Fibroblast of peridontal ligament (primary cell): ENCODE data around the gene ENG.
"Not testable (repeated sequence)": the region's sequence is repeated elsewhere in the genome, so short reads cannot be mapped to it uniquely, and the experiment has no call there.

Source experiments
- DNase-seq: peaks from one replicate; pipeline ENCODE4 v3.0.0-alpha.2; 2010; ENCODE audit errors: extremely low read depth

The ENG gene

GRCh38 chr9:127854184-127854806 lies at the start of gene ENG:
Gene ENG, minus strand, starts transcription at chr9:127854658. Its CDS starts 303 bp downstream, at chr9:127854355.
- DNase-seq, result peak; percentile 44

- no peak for DNase-seq
These were observed 49.4 kb upstream of the ENG start for GRCh38 chr9:127903557-127904475.

- peak; percentile 60 for DNase-seq
These were observed 44.9 kb upstream of the ENG start, which contains the start of gene ST6GALNAC6 for GRCh38 chr9:127899128-127899943. Gene ST6GALNAC6, minus strand, starts transcription at chr9:127899603. Its CDS starts 1,622 bp downstream, at chr9:127897981.

- peak; percentile 91 for DNase-seq
These were observed 44.1 kb upstream of the ENG start for GRCh38 chr9:127898433-127899127.

GRCh38 chr9:127897193-127897692 lies 42.8 kb upstream of the ENG start:
- DNase-seq, result peak; percentile 71

GRCh38 chr9:127896395-127897192 lies 42.1 kb upstream of the ENG start:
- no peak for DNase-seq

- no peak for DNase-seq
These were observed 41.4 kb upstream of the ENG start for GRCh38 chr9:127895811-127896210.

GRCh38 chr9:127893392-127893791 lies 38.9 kb upstream of the ENG start:
- DNase-seq, result no peak

- DNase-seq, result no peak
These were observed 38.4 kb upstream of the ENG start for GRCh38 chr9:127892831-127893230.

GRCh38 chr9:127890053-127890452 lies 35.6 kb upstream of the ENG start:
- DNase-seq, result no peak

- DNase-seq, result no peak
These were observed 33.3 kb upstream of the ENG start for GRCh38 chr9:127887792-127888191.

GRCh38 chr9:127886401-127886972 lies 32.0 kb upstream of the ENG start:
- DNase-seq, result no peak

GRCh38 chr9:127885508-127886281 lies 31.2 kb upstream of the ENG start:
- DNase-seq, result no peak

- DNase-seq, result no peak
These were observed 30.6 kb upstream of the ENG start for GRCh38 chr9:127884976-127885490.

- no peak for DNase-seq
These were observed 30.0 kb upstream of the ENG start for GRCh38 chr9:127884427-127884911.

- DNase-seq, result no peak
These were observed 29.5 kb upstream of the ENG start for GRCh38 chr9:127883959-127884358.

GRCh38 chr9:127881715-127882114 lies 27.3 kb upstream of the ENG start:
- not testable (repeated sequence) for DNase-seq

- no peak for DNase-seq
These were observed 25.7 kb upstream of the ENG start for GRCh38 chr9:127880143-127880542.
